ENCODE measurements around the gene PLK5. TPM values are rescaled to one million over a fixed set of nuclear protein-coding genes. Genes with fewer than 3 reads are reported as not detected.
A peak's percentile ranks its signal among the peaks of the same experiment; 100 is the strongest.
"Not testable (repeated sequence)": the region's sequence is repeated elsewhere in the genome, so short reads cannot be mapped to it uniquely, and the experiment has no call there.

The PLK5 gene
- total RNA-seq, 1 experiment from 2014 or later, result 0.57 TPM

DNA sequence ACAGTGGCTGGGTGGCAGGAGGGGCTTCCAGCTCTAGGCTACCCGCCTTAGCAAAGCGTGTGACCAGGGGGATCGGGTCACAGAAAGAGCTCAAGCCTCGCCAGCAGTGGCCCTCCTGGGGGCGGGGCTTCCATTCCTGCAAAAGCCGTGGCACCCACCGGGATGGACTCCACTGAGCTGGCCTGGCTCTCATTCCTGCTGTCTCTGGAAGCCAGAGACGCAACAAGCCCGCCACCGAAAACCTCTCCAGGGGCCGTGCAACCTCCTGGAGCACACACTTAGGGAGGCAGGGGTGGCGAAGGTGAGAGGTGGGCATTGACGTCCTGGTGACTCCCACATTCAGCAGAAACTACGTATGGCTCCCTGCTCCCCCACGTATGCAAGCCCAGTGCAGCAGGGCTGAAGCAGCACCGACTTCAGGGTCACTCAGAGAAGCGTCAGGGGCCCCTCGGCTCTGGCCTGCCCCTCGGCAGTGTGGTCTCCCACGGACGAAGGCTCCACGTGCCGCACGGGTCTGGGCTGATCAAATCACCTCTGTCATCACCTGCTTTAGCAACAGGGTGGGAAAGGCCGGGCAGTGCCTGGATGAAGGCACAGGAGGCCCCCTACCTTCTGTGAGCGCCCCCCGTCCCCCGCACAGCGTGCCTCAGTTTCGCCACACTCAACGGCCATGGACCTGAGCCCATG, 48.0 kb upstream of the PLK5 start:
- Mint-ChIP-seq H3K27me3 (ENCODE audit: low read depth) (peaks cover 26% of the 10 kb centered on the region), H3K4me1 (peaks cover 0 to 15% of the 10 kb centered on the region in 2 experiments; a peak in 2 of 4 replicates), H3K27ac (no peak overlapping the region), H3K36me3 (ENCODE audit: insufficient read depth in 1 of 3, low read depth in 3 of 3) (peaks cover 5 to 13% (median 11%) of the 10 kb centered on the region in 3 experiments; a peak in 6 of 7 replicates), H3K4me3 (peak overlapping the region in 1 of 2 experiments; percentile 35; a peak in 1 of 5 replicates), H3K9me3 (no peaks in the 10 kb centered on the region)
- DNase-seq, result peak; percentile 20
- Histone ChIP-seq H4K91ac (ENCODE audit: insufficient read length, low read depth, low read length) (no peak overlapping the region), H3K18ac (ENCODE audit: insufficient read length, low read depth, low read length) (no peak overlapping the region), H2BK20ac (ENCODE audit: low read depth, low read length, poor library complexity, severe bottlenecking) (no peak overlapping the region), H2AK5ac (ENCODE audit: insufficient read length, low read length) (no peak overlapping the region), H3K79me1 (ENCODE audit: insufficient read depth, low read depth, low read length, poor library complexity, severe bottlenecking) (no peaks in the 10 kb centered on the region), H2BK5ac (ENCODE audit: insufficient read length, low read length) (no peak overlapping the region), H3K4me2 (ENCODE audit: insufficient read depth, insufficient read length, low read length) (no peak overlapping the region), H3K23ac (ENCODE audit: insufficient read length, low read depth, low read length) (no peak overlapping the region), H4K20me1 (ENCODE audit: control insufficient read depth, insufficient read depth, insufficient read length) (peaks cover 3% of the 10 kb centered on the region), H2BK120ac (ENCODE audit: low read depth, low read length, poor library complexity, severe bottlenecking) (no peak overlapping the region), H3K4ac (ENCODE audit: low read depth, low read length) (no peak overlapping the region), H3K14ac (ENCODE audit: insufficient read depth, low read length) (no peak overlapping the region), H2BK15ac (ENCODE audit: low read depth, low read length) (no peak overlapping the region), H4K5ac (ENCODE audit: insufficient read length, low read depth, low read length) (no peak overlapping the region), H2BK12ac (ENCODE audit: insufficient read length, low read depth, low read length) (no peak overlapping the region), H3K4me1 (ENCODE audit: insufficient read depth, low read length) (no peaks in the 10 kb centered on the region), H3K27ac (ENCODE audit: insufficient read length, low read depth, low read length) (no peak overlapping the region), H3K9ac (ENCODE audit: extremely low read depth, insufficient read length, low read length) (no peak overlapping the region), H3K23me2 (ENCODE audit: insufficient read length, low read depth, low read length, poor library complexity, severe bottlenecking) (peaks cover 3% of the 10 kb centered on the region), H2AFZ (ENCODE audit: low read length) (no peak overlapping the region), H4K8ac (replicated peaks; ENCODE audit: insufficient read length, low read depth, low read length) (no peak overlapping the region), H3K56ac (ENCODE audit: insufficient read length, low read depth, low read length) (no peak overlapping the region), H3K79me2 (ENCODE audit: insufficient read depth, low read length) (no peaks in the 10 kb centered on the region), H3K9me3 (ENCODE audit: control insufficient read depth, low read depth, low read length) (no peaks in the 10 kb centered on the region), H3K27me3 (ENCODE audit: insufficient read depth, low read length) (peaks cover 6% of the 10 kb centered on the region; the same call in 1 of the 2 replicates), H3T11ph (ENCODE audit: low read length) (no peak overlapping the region)
- WGBS (ENCODE audit: extremely low coverage, insufficient read length, low lambda C conversion rate), result no CpG with 5 or more reads among the region's 31 CpGs
- TF ChIP-seq, protein P1, sequence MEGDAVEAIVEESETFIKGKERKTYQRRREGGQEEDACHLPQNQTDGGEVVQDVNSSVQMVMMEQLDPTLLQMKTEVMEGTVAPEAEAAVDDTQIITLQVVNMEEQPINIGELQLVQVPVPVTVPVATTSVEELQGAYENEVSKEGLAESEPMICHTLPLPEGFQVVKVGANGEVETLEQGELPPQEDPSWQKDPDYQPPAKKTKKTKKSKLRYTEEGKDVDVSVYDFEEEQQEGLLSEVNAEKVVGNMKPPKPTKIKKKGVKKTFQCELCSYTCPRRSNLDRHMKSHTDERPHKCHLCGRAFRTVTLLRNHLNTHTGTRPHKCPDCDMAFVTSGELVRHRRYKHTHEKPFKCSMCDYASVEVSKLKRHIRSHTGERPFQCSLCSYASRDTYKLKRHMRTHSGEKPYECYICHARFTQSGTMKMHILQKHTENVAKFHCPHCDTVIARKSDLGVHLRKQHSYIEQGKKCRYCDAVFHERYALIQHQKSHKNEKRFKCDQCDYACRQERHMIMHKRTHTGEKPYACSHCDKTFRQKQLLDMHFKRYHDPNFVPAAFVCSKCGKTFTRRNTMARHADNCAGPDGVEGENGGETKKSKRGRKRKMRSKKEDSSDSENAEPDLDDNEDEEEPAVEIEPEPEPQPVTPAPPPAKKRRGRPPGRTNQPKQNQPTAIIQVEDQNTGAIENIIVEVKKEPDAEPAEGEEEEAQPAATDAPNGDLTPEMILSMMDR (conservative IDR thresholded peaks at IDR 0.05), result no peak

DNA sequence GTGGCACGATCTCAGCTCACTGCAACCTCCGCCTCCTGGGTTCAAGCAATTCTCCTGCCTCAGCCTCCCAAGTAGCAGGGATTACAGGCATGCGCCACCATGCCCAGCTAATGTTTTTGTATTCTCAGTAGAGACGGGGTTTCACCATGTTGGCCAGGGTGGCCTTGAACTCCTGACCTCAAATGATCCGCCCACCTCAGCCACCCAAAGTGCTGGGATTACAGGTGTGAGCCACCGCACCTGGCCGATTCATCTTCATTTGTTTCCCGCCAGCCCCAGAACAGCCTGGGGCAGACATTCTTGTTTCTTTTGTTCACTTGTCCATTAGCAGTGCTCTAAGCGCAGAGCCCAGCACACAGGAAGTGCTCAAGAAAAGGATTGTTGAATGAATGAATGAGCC, 46.8 kb upstream of the PLK5 start:
- H2AFZ ChIP-seq (ENCODE audit: low read length); H3K56ac ChIP-seq (ENCODE audit: insufficient read length, low read depth, low read length); H4K5ac ChIP-seq (ENCODE audit: insufficient read length, low read depth, low read length); H3K27ac ChIP-seq (ENCODE audit: insufficient read length, low read depth, low read length); H3K14ac ChIP-seq (ENCODE audit: insufficient read depth, low read length); H3K9ac ChIP-seq (ENCODE audit: extremely low read depth, insufficient read length, low read length); H3K9me3 ChIP-seq (ENCODE audit: control insufficient read depth, low read depth, low read length); H3K27ac Mint-ChIP-seq; H3K4ac ChIP-seq (ENCODE audit: low read depth, low read length); H3K27me3 ChIP-seq (ENCODE audit: insufficient read depth, low read length); H2BK12ac ChIP-seq (ENCODE audit: insufficient read length, low read depth, low read length); H2BK20ac ChIP-seq (ENCODE audit: low read depth, low read length, poor library complexity, severe bottlenecking); H4K91ac ChIP-seq (ENCODE audit: insufficient read length, low read depth, low read length); H4K8ac ChIP-seq (replicated peaks; ENCODE audit: insufficient read length, low read depth, low read length); H3K23me2 ChIP-seq (ENCODE audit: insufficient read length, low read depth, low read length, poor library complexity, severe bottlenecking); H3K79me1 ChIP-seq (ENCODE audit: insufficient read depth, low read depth, low read length, poor library complexity, severe bottlenecking); H3K9me3 Mint-ChIP-seq; H2BK120ac ChIP-seq (ENCODE audit: low read depth, low read length, poor library complexity, severe bottlenecking); H2AK5ac ChIP-seq (ENCODE audit: insufficient read length, low read length); H3K79me2 ChIP-seq (ENCODE audit: insufficient read depth, low read length); H3K18ac ChIP-seq (ENCODE audit: insufficient read length, low read depth, low read length); H4K20me1 ChIP-seq (ENCODE audit: control insufficient read depth, insufficient read depth, insufficient read length); H3K23ac ChIP-seq (ENCODE audit: insufficient read length, low read depth, low read length); H3T11ph ChIP-seq (ENCODE audit: low read length); H2BK15ac ChIP-seq (ENCODE audit: low read depth, low read length); H2BK5ac ChIP-seq (ENCODE audit: insufficient read length, low read length); H3K4me2 ChIP-seq (ENCODE audit: insufficient read depth, insufficient read length, low read length); H3K4me1 ChIP-seq (ENCODE audit: insufficient read depth, low read length): not testable (repeated sequence)
- Mint-ChIP-seq H3K27me3 (ENCODE audit: low read depth) (peaks cover 15% of the 10 kb centered on the region), H3K4me3 (peak overlapping the region; percentile 29 to 63; a peak in 3 of 5 replicates), H3K36me3 (ENCODE audit: insufficient read depth in 1 of 3, low read depth in 3 of 3) (peaks cover 5 to 13% (median 11%) of the 10 kb centered on the region in 3 experiments; a peak in 6 of 7 replicates), H3K4me1 (peaks cover 0 to 11% of the 10 kb centered on the region in 2 experiments; a peak in 2 of 4 replicates)
- peak; percentile 27 for DNase-seq
- no CpG with 5 or more reads among the region's 9 CpGs for WGBS (ENCODE audit: extremely low coverage, insufficient read length, low lambda C conversion rate)
